ENCODE measurements around the gene SETD1A. TPM values are rescaled to one million over a fixed set of nuclear protein-coding genes. Genes with fewer than 3 reads are reported as not detected.
A peak's percentile ranks its signal among the peaks of the same experiment; 100 is the strongest.

SETD1A gene
- total RNA-seq, 1 donor from 2014 or later = 33.4 TPM

- TF ChIP-seq, protein P1, sequence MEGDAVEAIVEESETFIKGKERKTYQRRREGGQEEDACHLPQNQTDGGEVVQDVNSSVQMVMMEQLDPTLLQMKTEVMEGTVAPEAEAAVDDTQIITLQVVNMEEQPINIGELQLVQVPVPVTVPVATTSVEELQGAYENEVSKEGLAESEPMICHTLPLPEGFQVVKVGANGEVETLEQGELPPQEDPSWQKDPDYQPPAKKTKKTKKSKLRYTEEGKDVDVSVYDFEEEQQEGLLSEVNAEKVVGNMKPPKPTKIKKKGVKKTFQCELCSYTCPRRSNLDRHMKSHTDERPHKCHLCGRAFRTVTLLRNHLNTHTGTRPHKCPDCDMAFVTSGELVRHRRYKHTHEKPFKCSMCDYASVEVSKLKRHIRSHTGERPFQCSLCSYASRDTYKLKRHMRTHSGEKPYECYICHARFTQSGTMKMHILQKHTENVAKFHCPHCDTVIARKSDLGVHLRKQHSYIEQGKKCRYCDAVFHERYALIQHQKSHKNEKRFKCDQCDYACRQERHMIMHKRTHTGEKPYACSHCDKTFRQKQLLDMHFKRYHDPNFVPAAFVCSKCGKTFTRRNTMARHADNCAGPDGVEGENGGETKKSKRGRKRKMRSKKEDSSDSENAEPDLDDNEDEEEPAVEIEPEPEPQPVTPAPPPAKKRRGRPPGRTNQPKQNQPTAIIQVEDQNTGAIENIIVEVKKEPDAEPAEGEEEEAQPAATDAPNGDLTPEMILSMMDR (conservative IDR thresholded peaks at IDR 0.05) = no peak
- DNase-seq (ENCODE audit: low read depth, low spot score) = no peak
- H3K36me3 Mint-ChIP-seq (ENCODE audit: low read depth) = no peaks in the 10 kb centered on the region
- peak overlapping the region; percentile 99 for H3K4me3 Mint-ChIP-seq
- H3K27me3 Mint-ChIP-seq (ENCODE audit: low read depth) = no peaks in the 10 kb centered on the region
- H3K9me3 Mint-ChIP-seq = no peaks in the 10 kb centered on the region
- H3K4me1 Mint-ChIP-seq = peaks cover 31% of the 10 kb centered on the region
- no peak overlapping the region for H3K27ac Mint-ChIP-seq (ENCODE audit: unreplicated experiment)
Observed at GRCh38 chr16:30920891-30921290, 36.7 kb upstream of the SETD1A start.

DNA sequence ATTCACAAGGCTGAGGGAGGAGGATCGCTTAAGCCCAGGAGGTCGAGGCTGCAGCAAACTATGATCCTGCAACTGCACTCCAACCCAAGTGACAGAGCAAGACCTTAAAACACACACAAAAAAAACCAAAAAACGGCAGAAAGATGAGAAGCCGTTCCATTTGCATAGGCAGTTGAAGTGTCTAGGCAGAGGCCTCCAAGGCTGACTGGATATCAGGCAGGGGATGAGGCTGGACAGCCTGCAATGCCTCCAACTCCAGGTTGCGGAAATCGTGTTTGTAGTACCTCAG is 36.2 kb upstream of the SETD1A start:
- H3K27me3 Mint-ChIP-seq (ENCODE audit: low read depth) = no peaks in the 10 kb centered on the region
- H3K4me3 Mint-ChIP-seq = peak overlapping the region; percentile 99
- no peaks in the 10 kb centered on the region for H3K36me3 Mint-ChIP-seq (ENCODE audit: low read depth)
- no peak overlapping the region for H3K27ac Mint-ChIP-seq (ENCODE audit: unreplicated experiment)
- TF ChIP-seq, protein P1 (conservative IDR thresholded peaks at IDR 0.05) = no peak
- no peak for DNase-seq (ENCODE audit: low read depth, low spot score)
- H3K4me1 Mint-ChIP-seq = peaks cover 34% of the 10 kb centered on the region
- no peaks in the 10 kb centered on the region for H3K9me3 Mint-ChIP-seq

DNA sequence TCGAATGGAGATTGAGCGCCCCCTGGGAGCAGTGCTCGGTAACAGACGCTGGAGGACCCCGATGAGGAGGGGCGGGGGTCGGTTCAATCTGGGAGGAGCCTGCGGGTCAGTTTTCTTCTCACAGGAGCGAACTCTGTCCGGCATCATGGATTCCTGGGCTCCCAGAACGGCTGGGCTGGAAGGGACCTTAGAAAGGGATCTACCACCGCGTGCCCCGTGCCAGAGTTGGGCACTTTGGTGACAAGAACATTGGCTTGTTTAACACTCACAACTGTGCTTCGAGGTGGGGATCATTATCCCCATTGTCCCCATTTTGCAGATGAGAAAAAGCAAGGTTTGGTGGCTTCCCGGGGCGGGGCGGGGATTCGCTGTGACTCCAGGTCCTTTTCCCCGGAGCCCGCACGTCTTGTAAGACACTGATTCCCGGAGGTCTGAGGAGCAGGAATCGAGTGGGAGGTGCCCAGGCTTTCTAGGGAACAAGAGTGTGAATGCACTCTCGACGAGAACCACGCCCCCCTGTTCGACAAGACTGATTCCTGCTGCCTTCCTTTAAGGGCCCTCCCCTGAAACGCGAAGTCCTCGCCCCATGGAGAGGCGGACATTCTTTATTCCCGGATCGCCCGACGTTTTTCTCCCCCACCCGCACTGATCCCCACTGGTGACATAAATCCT is 35.7 kb upstream of the SETD1A start:
- Mint-ChIP-seq H3K4me1 (peaks cover 33% of the 10 kb centered on the region), H3K4me3 (peak overlapping the region; percentile 99), H3K36me3 (ENCODE audit: low read depth) (no peaks in the 10 kb centered on the region), H3K27me3 (ENCODE audit: low read depth) (no peaks in the 10 kb centered on the region), H3K27ac (ENCODE audit: unreplicated experiment) (peak overlapping the region; percentile 100), H3K9me3 (no peaks in the 10 kb centered on the region)
- TF ChIP-seq, protein P1 (conservative IDR thresholded peaks at IDR 0.05) = peak; percentile 96
- DNase-seq (ENCODE audit: low read depth, low spot score) = peak; percentile 99

- Mint-ChIP-seq H3K27me3 (ENCODE audit: low read depth) (no peaks in the 10 kb centered on the region), H3K9me3 (no peaks in the 10 kb centered on the region), H3K27ac (ENCODE audit: unreplicated experiment) (peak overlapping the region; percentile 100), H3K36me3 (ENCODE audit: low read depth) (no peaks in the 10 kb centered on the region), H3K4me3 (peak overlapping the region; percentile 99), H3K4me1 (peaks cover 33% of the 10 kb centered on the region)
- DNase-seq (ENCODE audit: low read depth, low spot score) = peak; percentile 99
- TF ChIP-seq, protein P1 (conservative IDR thresholded peaks at IDR 0.05) = no peak
Observed at GRCh38 chr16:30922420-30922959, 35.1 kb upstream of the SETD1A start.

DNA sequence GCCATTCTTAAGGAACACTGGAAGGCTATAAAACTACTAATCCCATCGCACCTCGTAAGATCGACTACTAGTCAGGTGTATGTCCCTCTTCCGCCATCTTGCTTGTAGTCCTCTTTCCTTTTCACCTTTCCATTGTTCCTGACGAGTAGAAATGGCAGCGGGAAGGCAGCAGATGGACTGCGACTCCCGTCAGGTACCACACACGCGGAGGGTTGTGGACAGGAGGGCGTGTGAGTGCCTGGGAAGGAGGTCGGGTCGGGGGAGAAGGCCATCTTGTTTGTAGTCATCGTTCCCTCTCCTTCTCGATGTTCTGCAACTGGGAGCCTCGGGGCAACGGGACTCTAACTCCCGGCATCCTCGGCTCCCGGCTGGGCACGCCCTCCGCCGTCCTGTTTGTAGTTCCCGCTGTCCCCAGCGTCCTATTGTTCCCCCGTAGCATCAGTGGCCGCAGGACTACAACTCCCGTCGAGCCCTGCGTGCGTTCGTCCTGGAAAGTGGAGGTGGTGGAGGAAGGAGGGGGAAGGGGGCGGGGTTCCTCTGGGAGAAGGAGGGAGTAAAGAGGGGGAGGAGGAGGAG is 34.5 kb upstream of the SETD1A start:
- Mint-ChIP-seq H3K4me3 (peak overlapping the region; percentile 99), H3K9me3 (no peaks in the 10 kb centered on the region), H3K27ac (ENCODE audit: unreplicated experiment) (peak overlapping the region; percentile 100), H3K27me3 (ENCODE audit: low read depth) (no peaks in the 10 kb centered on the region), H3K36me3 (ENCODE audit: low read depth) (no peaks in the 10 kb centered on the region), H3K4me1 (peaks cover 33% of the 10 kb centered on the region)
- TF ChIP-seq, protein P1 (conservative IDR thresholded peaks at IDR 0.05) = no peak
- DNase-seq (ENCODE audit: low read depth, low spot score) = peak; percentile 92
